IMR-90 (cell line): ENCODE results near the gene MAJIN. TPM values are rescaled to one million over a fixed set of nuclear protein-coding genes. Genes with fewer than 3 reads are reported as not detected.

Experiments
- ATAC-seq: fragments of 200-7000 bp; cut with Tn5 transposase; 2 replicates; pipeline ENCODE4 v1.9.1; 2020; ENCODE audit warnings: low read depth, mild to moderate bottlenecking, moderate library complexity
- BruUV-seq: library from RNA; stranded (reverse); fragments of 400-500 nt; replicated peaks from 2 replicates; lab custom pipeline; 2021; lab: Mats Ljungman, UMichigan
- CTCF ChIA-PET: fragments of 300-600 bp; formaldehyde crosslinking; extraction: SDS; loops from one replicate; lab custom pipeline; 2021; ENCODE audit warnings: antibody characterized with exemption; lab: Yijun Ruan, JAX
- POLR2A ChIA-PET: fragments of 300-600 bp; sonication (Branson Sonifier 250); formaldehyde crosslinking; loops from one replicate; lab custom pipeline; 2022; ENCODE audit warnings: antibody characterized with exemption; ENCODE audit not compliant: unreplicated experiment; lab: Charles Lee
- DNase-seq: peaks from one replicate; pipeline ENCODE4 v3.0.0; 2013
- H2AFZ ChIP-seq: replicated peaks from 2 replicates; pipeline ENCODE3; 2013; ENCODE audit warnings: low read length, mild to moderate bottlenecking; ENCODE audit not compliant: poor library complexity
- H2AK5ac ChIP-seq: 2 replicates; pipeline ENCODE4 v1.6.1; 2013; ENCODE audit warnings: low read depth, low read length, inconsistent platforms
- H2AK9ac ChIP-seq: replicated peaks from 2 replicates; pipeline ENCODE3; 2013; ENCODE audit warnings: mild to moderate bottlenecking, low read depth, low read length, moderate library complexity; ENCODE audit not compliant: poor library complexity
- H2BK120ac ChIP-seq: 2 replicates; pipeline ENCODE4 v1.6.1; 2013; ENCODE audit warnings: low read depth, low read length, inconsistent platforms
- H2BK15ac ChIP-seq: 3 replicates; pipeline ENCODE4 v1.6.1; 2013; ENCODE audit warnings: low read depth, low read length, inconsistent platforms
- H2BK20ac ChIP-seq: 2 replicates; pipeline ENCODE4 v1.6.1; 2013; ENCODE audit warnings: low read depth, mild to moderate bottlenecking, inconsistent platforms, low read length, moderate library complexity
- H2BK5ac ChIP-seq: 2 replicates; pipeline ENCODE4 v1.6.1; 2013; ENCODE audit warnings: mild to moderate bottlenecking, low read depth, low read length, inconsistent platforms; ENCODE audit not compliant: poor library complexity, severe bottlenecking
- H3K14ac ChIP-seq: replicated peaks from 2 replicates; pipeline ENCODE4 v1.6.1; 2013; ENCODE audit warnings: low read depth, low read length, inconsistent platforms
- H3K18ac ChIP-seq: 2 replicates; pipeline ENCODE4 v1.6.1; 2013; ENCODE audit warnings: low read depth, low read length, control low read depth
- H3K23ac ChIP-seq: 2 replicates; pipeline ENCODE4 v1.6.1; 2013; ENCODE audit warnings: low read depth, low read length, inconsistent platforms
- H3K27ac ChIP-seq: 2 replicates; pipeline ENCODE4 v1.5.1; 2013; ENCODE audit warnings: mild to moderate bottlenecking, control low read depth, low read length; ENCODE audit not compliant: insufficient read depth
- H3K27me3 ChIP-seq: 2 replicates; pipeline ENCODE4 v1.6.1; 2013; ENCODE audit warnings: low read length; ENCODE audit not compliant: control insufficient read depth, insufficient read depth
- H3K36me3 ChIP-seq: 2 replicates; pipeline ENCODE4 v1.6.1; 2013; ENCODE audit warnings: low read length, mixed read lengths; ENCODE audit not compliant: control insufficient read depth, insufficient read depth
- H3K4ac ChIP-seq: 2 replicates; pipeline ENCODE4 v1.6.1; 2013; ENCODE audit warnings: low read depth, low read length, inconsistent platforms
- H3K4me1 ChIP-seq: 2 replicates; pipeline ENCODE4 v1.6.1; 2013; ENCODE audit warnings: low read length, mixed read lengths; ENCODE audit not compliant: control insufficient read depth, insufficient read depth
- H3K4me2 ChIP-seq: 2 replicates; pipeline ENCODE4 v1.6.1; 2013; ENCODE audit warnings: low read depth, mild to moderate bottlenecking, control low read depth, low read length, moderate library complexity
- H3K4me3 ChIP-seq: 2 replicates; pipeline ENCODE4 v1.5.1; 2013; ENCODE audit warnings: low read depth, mild to moderate bottlenecking, control low read depth, low read length, moderate library complexity; ENCODE audit not compliant: insufficient read depth
- H3K56ac ChIP-seq: 2 replicates; pipeline ENCODE4 v1.6.1; 2013; ENCODE audit warnings: low read length, inconsistent platforms; ENCODE audit not compliant: insufficient read depth; ENCODE audit errors: extremely low read depth
- H3K79me1 ChIP-seq, 2 experiments: 2 replicates each; pipeline ENCODE4 v1.6.1; 2013; ENCODE audit warnings: low read length in 2 of 2, inconsistent platforms in 1 of 2, low read depth in 1 of 2
- H3K9ac ChIP-seq: 2 replicates; pipeline ENCODE4 v1.6.1; 2013; ENCODE audit warnings: low read depth, low read length, control low read depth
- H3K9me1 ChIP-seq: 2 replicates; pipeline ENCODE4 v1.6.1; 2013; ENCODE audit warnings: low read length, inconsistent platforms; ENCODE audit not compliant: insufficient read depth
- H3K9me3 ChIP-seq: 2 replicates; pipeline ENCODE4 v1.6.1; 2013; ENCODE audit warnings: low read length; ENCODE audit not compliant: control insufficient read depth, insufficient read depth
- H4K20me1 ChIP-seq: 2 replicates; pipeline ENCODE4 v1.6.1; 2013; ENCODE audit warnings: low read length, inconsistent platforms; ENCODE audit not compliant: insufficient read depth
- H4K5ac ChIP-seq: 2 replicates; pipeline ENCODE4 v1.6.1; 2013; ENCODE audit warnings: mild to moderate bottlenecking, low read depth, low read length, control low read depth
- H4K8ac ChIP-seq, 2 experiments: 2 replicates each; pipeline ENCODE4 v1.6.1; 2013; ENCODE audit warnings: low read depth in 2 of 2, low read length in 2 of 2, control low read depth in 1 of 2, inconsistent platforms in 1 of 2
- H4K91ac ChIP-seq: 2 replicates; pipeline ENCODE4 v1.6.1; 2013; ENCODE audit warnings: low read depth, low read length, inconsistent platforms; ENCODE audit not compliant: insufficient read depth
- BHLHE40 ChIP-seq: fragments of 150-350 bp; IDR thresholded peaks from 2 replicates; pipeline ENCODE4 v1.6.1; 2016; ENCODE audit warnings: mild to moderate bottlenecking, low read depth, low read length
- CEBPB ChIP-seq: IDR thresholded peaks from 2 replicates; pipeline ENCODE4 v1.6.1; 2012; ENCODE audit warnings: low read depth, low read length, improper control_type of control experiment
- FOS ChIP-seq: fragments of 150-350 bp; IDR thresholded peaks from 2 replicates; pipeline ENCODE4 v1.6.1; 2016; ENCODE audit warnings: low read depth, low read length
- MAFK ChIP-seq: IDR thresholded peaks from 2 replicates; pipeline ENCODE4 v1.6.1; 2012; ENCODE audit warnings: low read depth, low read length, improper control_type of control experiment
- MAZ ChIP-seq: IDR thresholded peaks from 2 replicates; pipeline ENCODE4 v1.6.1; 2012; ENCODE audit warnings: low read depth, mild to moderate bottlenecking, low read length, improper control_type of control experiment, moderate library complexity, borderline replicate concordance
- MXI1 ChIP-seq: IDR thresholded peaks from 2 replicates; pipeline ENCODE4 v1.6.1; 2012; ENCODE audit warnings: low read depth, mild to moderate bottlenecking, low read length, moderate library complexity, borderline replicate concordance
- NFE2L2 ChIP-seq: fragments of 150-350 bp; IDR thresholded peaks from 2 replicates; pipeline ENCODE4 v1.6.1; 2016; ENCODE audit warnings: low read depth, mild to moderate bottlenecking, low read length
- POLR2A ChIP-seq: IDR thresholded peaks from 2 replicates; pipeline ENCODE4 v1.6.1; 2012; ENCODE audit warnings: mild to moderate bottlenecking, low read depth, low read length
- RAD21 ChIP-seq: IDR thresholded peaks from 2 replicates; pipeline ENCODE4 v1.6.1; 2012; ENCODE audit warnings: low read length, improper control_type of control experiment
- RCOR1 ChIP-seq: IDR thresholded peaks from 2 replicates; pipeline ENCODE4 v1.6.1; 2012; ENCODE audit warnings: mild to moderate bottlenecking, low read length, improper control_type of control experiment; ENCODE audit not compliant: insufficient replicate concordance
- RFX5 ChIP-seq: IDR thresholded peaks from 2 replicates; pipeline ENCODE4 v1.8.0; 2012; ENCODE audit warnings: low read depth, mild to moderate bottlenecking, low read length, moderate library complexity
- SMC3 ChIP-seq: fragments of 150-350 bp; IDR thresholded peaks from 2 replicates; pipeline ENCODE4 v1.6.1; 2016; ENCODE audit warnings: low read depth, mild to moderate bottlenecking, antibody characterized with exemption, low read length, moderate library complexity
- WGBS, 2 experiments: methylation state at CpG; one replicate each; pipeline versions ENCODE4 v1.1.5 to v1.1.7; 2013; ENCODE audit warnings: missing lambda C conversion rate in 2 of 2; ENCODE audit not compliant: insufficient read length in 1 of 2; ENCODE audit errors: extremely low coverage in 2 of 2; 5-methylcytosine and 5-hydroxymethylcytosine counted together
- dilution Hi-C: fragments of 300-500 bp; cut with HindIII; formaldehyde crosslinking; loops from one replicate; pipeline ENCODE4 v1.14.3; 2018; ENCODE audit warnings: low sequenced_read_pairs; ENCODE audit not compliant: unreplicated experiment
- in situ Hi-C: fragments of 300-500 bp; cut with MboI; formaldehyde crosslinking; loops from 3 replicates; pipeline ENCODE4 v1.14.3; 2019; ENCODE audit warnings: low sequenced_read_pairs, inconsistent platforms, mixed read lengths
- intact Hi-C: fragments of 100-400 bp; cut with micrococcal nuclease; formaldehyde crosslinking; loops from 2 replicates; pipeline ENCODE4 v1.10.0; 2022
- polyA plus RNA-seq, 3 experiments: library from polyadenylated mRNA; depleted of rRNA; stranded (reverse); fragments of >200 nt; gene quantifications; 2 replicates each; pipeline ENCODE4 v1.2.3, GENCODE V29; 2012; ENCODE audit warnings: low replicate concordance in 1 of 3
- total RNA-seq: library from RNA; depleted of rRNA; stranded (reverse); fragments of >200 nt; gene quantifications from 2 replicates; pipeline ENCODE4 v1.2.3, GENCODE V29; 2012
- TF ChIP-seq, protein P1 (sequence below): conservative IDR thresholded peaks from 2 replicates; pipeline ENCODE4 v1.5.1; 2012; ENCODE audit warnings: mild to moderate bottlenecking, low read depth, low read length, improper control_type of control experiment
- TF ChIP-seq, protein P2 (sequence below): fragments of 150-350 bp; IDR thresholded peaks from 2 replicates; pipeline ENCODE4 v1.6.1; 2016; ENCODE audit warnings: low read depth, mild to moderate bottlenecking, low read length, moderate library complexity, borderline replicate concordance

MAJIN gene
- total and polyA plus RNA-seq, 2 of the 4 experiments (the other 2 are of a cell fraction) = not detected

DNA sequence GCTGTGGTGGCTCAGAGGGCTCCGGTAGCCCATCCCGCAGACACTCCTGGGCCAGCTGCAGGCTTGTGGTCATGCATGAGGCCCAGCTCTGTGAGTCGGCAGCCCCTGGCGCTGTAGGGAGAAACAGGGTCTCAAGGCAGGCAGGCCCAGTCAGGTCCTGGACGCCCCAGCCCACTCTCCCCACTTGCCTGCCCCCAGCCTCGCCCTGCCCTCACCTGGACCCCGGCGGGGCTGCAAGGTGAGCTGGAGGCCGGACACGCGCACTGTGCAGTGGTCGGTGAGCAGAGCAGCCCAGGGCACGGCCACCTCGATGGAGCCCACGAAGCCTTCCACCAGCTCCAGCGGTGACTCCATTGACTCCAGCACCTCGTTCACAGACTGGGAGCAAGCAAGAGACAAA is 57.8 kb downstream of the MAJIN start:
- WGBS, 2 experiments = 93% methylated on average over 8 of the region's 17 CpGs; no CpG with 5 or more reads in 1 of the 2 experiments
- H2BK5ac ChIP-seq = no peak overlapping the region
- H3K4me1 ChIP-seq = peaks cover 7% of the 10 kb centered on the region
- no peak for DNase-seq
- no peak overlapping the region for H4K91ac ChIP-seq
- H4K8ac ChIP-seq = no peak overlapping the region
- no peak overlapping the region for H3K4me2 ChIP-seq
- H3K27ac ChIP-seq = no peak overlapping the region
- no peak for ATAC-seq
- no peak overlapping the region for H2AK5ac ChIP-seq
- H3K27me3 ChIP-seq = no peaks in the 10 kb centered on the region
- no peak overlapping the region for H3K9ac ChIP-seq
- H3K4ac ChIP-seq = no peak overlapping the region
- no peak overlapping the region for H2BK20ac ChIP-seq
- TF ChIP-seq FOS (no peak), MAZ (no peak), SMC3 (no peak), RCOR1 (no peak), POLR2A (no peak), CEBPB (no peak), NFE2L2 (no peak), MAFK (no peak), RFX5 (no peak), RAD21 (no peak), BHLHE40 (no peak), MXI1 (no peak)
- TF ChIP-seq, protein P1, sequence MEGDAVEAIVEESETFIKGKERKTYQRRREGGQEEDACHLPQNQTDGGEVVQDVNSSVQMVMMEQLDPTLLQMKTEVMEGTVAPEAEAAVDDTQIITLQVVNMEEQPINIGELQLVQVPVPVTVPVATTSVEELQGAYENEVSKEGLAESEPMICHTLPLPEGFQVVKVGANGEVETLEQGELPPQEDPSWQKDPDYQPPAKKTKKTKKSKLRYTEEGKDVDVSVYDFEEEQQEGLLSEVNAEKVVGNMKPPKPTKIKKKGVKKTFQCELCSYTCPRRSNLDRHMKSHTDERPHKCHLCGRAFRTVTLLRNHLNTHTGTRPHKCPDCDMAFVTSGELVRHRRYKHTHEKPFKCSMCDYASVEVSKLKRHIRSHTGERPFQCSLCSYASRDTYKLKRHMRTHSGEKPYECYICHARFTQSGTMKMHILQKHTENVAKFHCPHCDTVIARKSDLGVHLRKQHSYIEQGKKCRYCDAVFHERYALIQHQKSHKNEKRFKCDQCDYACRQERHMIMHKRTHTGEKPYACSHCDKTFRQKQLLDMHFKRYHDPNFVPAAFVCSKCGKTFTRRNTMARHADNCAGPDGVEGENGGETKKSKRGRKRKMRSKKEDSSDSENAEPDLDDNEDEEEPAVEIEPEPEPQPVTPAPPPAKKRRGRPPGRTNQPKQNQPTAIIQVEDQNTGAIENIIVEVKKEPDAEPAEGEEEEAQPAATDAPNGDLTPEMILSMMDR = no peak
- TF ChIP-seq, protein P2, sequence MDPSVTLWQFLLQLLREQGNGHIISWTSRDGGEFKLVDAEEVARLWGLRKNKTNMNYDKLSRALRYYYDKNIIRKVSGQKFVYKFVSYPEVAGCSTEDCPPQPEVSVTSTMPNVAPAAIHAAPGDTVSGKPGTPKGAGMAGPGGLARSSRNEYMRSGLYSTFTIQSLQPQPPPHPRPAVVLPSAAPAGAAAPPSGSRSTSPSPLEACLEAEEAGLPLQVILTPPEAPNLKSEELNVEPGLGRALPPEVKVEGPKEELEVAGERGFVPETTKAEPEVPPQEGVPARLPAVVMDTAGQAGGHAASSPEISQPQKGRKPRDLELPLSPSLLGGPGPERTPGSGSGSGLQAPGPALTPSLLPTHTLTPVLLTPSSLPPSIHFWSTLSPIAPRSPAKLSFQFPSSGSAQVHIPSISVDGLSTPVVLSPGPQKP = no peak
- H2BK15ac ChIP-seq = no peak overlapping the region
- no peak overlapping the region for H4K5ac ChIP-seq
- no TSS peak for BruUV-seq
- H3K4me3 ChIP-seq = no peak overlapping the region
- no peaks in the 10 kb centered on the region for H3K9me3 ChIP-seq
- no peak overlapping the region for H3K18ac ChIP-seq
- no peak overlapping the region for H2AK9ac ChIP-seq
- CTCF ChIA-PET = no interaction called here
- intact Hi-C loops = no loop called here
- no peaks in the 10 kb centered on the region for H3K9me1 ChIP-seq
- H4K20me1 ChIP-seq = no peaks in the 10 kb centered on the region; the same call in 1 of the 2 replicates
- H2BK120ac ChIP-seq = no peak overlapping the region
- POLR2A ChIA-PET = no interaction called here
- H3K36me3 ChIP-seq = peaks cover 41% of the 10 kb centered on the region
- no peak overlapping the region for H3K14ac ChIP-seq
- H3K79me1 ChIP-seq = peaks cover 7 to 26% of the 10 kb centered on the region in 2 experiments
- no peak overlapping the region for H3K56ac ChIP-seq
- in situ Hi-C loops = no loop called here
- no peak overlapping the region for H3K23ac ChIP-seq
- no peak overlapping the region for H2AFZ ChIP-seq
- dilution Hi-C loops = no loop called here
